22Rv1 (cell line): ENCODE results near the gene PATE4.

ENCODE experiments used
- ZFX ChIP-seq: fragments of 450-650 bp; IDR thresholded peaks from 2 replicates; pipeline ENCODE4 v1.6.1; 2017; ENCODE audit warnings: antibody characterized with exemption, borderline replicate concordance
- TF ChIP-seq, protein P1 (sequence below): fragments of 450-650 bp; IDR thresholded peaks from 2 replicates; pipeline ENCODE4 v1.5.1; 2017; ENCODE audit warnings: mild to moderate bottlenecking

- TF ChIP-seq, protein P1, sequence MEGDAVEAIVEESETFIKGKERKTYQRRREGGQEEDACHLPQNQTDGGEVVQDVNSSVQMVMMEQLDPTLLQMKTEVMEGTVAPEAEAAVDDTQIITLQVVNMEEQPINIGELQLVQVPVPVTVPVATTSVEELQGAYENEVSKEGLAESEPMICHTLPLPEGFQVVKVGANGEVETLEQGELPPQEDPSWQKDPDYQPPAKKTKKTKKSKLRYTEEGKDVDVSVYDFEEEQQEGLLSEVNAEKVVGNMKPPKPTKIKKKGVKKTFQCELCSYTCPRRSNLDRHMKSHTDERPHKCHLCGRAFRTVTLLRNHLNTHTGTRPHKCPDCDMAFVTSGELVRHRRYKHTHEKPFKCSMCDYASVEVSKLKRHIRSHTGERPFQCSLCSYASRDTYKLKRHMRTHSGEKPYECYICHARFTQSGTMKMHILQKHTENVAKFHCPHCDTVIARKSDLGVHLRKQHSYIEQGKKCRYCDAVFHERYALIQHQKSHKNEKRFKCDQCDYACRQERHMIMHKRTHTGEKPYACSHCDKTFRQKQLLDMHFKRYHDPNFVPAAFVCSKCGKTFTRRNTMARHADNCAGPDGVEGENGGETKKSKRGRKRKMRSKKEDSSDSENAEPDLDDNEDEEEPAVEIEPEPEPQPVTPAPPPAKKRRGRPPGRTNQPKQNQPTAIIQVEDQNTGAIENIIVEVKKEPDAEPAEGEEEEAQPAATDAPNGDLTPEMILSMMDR: no peak
- TF ChIP-seq ZFX: no peak
Observed at GRCh38 chr11:125787827-125788226, 45.3 kb upstream of the PATE4 start, which contains the start of gene PATE3.
